ENCODE data around the gene KRT73.

Gene KRT73

GRCh38 chr12:52573306-52573705, 45.1 kb downstream of the KRT73 start:
- ChIA-PET CTCF (no interaction called here), POLR2A (no interaction called here)
- TF ChIP-seq BHLHE40 (IDR thresholded peaks at IDR 0.05; ENCODE audit: borderline replicate concordance) = no peak
- TF ChIP-seq L3MBTL2 (conservative IDR thresholded peaks at IDR 0.05) = no peak
- no peak for TF ChIP-seq FOXK2 (IDR thresholded peaks at IDR 0.05)
- TF ChIP-seq ELF4 (IDR thresholded peaks at IDR 0.05) = no peak
- no peak for TF ChIP-seq ARNT (IDR thresholded peaks at IDR 0.05)
- no peak for TF ChIP-seq ZNF384 (IDR thresholded peaks at IDR 0.05)
- no peak for TF ChIP-seq SP1 (IDR thresholded peaks at IDR 0.05)
- TF ChIP-seq LEF1 (IDR thresholded peaks at IDR 0.05; ENCODE audit: borderline replicate concordance) = no peak
- no peak for TF ChIP-seq PKNOX1 (IDR thresholded peaks at IDR 0.05)
- no peak for TF ChIP-seq SUZ12 (IDR thresholded peaks at IDR 0.05)
- no peak for DNase-seq (ENCODE audit: extremely low spot score)

GRCh38 chr12:52570511-52570910, 47.8 kb downstream of the KRT73 start:
- ChIA-PET CTCF (no interaction called here), POLR2A (no interaction called here)
- TF ChIP-seq HDGF (IDR thresholded peaks at IDR 0.05; ENCODE audit: borderline replicate concordance) (no peak), L3MBTL2 (conservative IDR thresholded peaks at IDR 0.05) (no peak), BHLHE40 (IDR thresholded peaks at IDR 0.05; ENCODE audit: borderline replicate concordance) (no peak), SP1 (IDR thresholded peaks at IDR 0.05) (no peak)
- DNase-seq (ENCODE audit: extremely low spot score) = no peak

GRCh38 chr12:52568111-52568510, 50.2 kb downstream of the KRT73 start:
- POLR2A ChIA-PET = no interaction called here
- CTCF ChIA-PET = interaction anchor here (0.7 kb wide), 1 partner anchor 11 kb away, joined by 3 read pairs; no protein-coding TSS in a partner anchor
- no peak for DNase-seq (ENCODE audit: extremely low spot score)
- TF ChIP-seq CTBP1 (IDR thresholded peaks at IDR 0.05; ENCODE audit: borderline replicate concordance) = no peak
- TF ChIP-seq ARNT (IDR thresholded peaks at IDR 0.05) = no peak
- no peak for TF ChIP-seq L3MBTL2 (conservative IDR thresholded peaks at IDR 0.05)
- TF ChIP-seq ELF4 (IDR thresholded peaks at IDR 0.05) = no peak
- no peak for TF ChIP-seq FOXM1 (IDR thresholded peaks at IDR 0.05; ENCODE audit: borderline replicate concordance)
- no peak for TF ChIP-seq NFRKB (IDR thresholded peaks at IDR 0.05)
- no peak for TF ChIP-seq LEF1 (IDR thresholded peaks at IDR 0.05; ENCODE audit: borderline replicate concordance)
- no peak for TF ChIP-seq PKNOX1 (IDR thresholded peaks at IDR 0.05)
- no peak for TF ChIP-seq SP1 (IDR thresholded peaks at IDR 0.05)
- TF ChIP-seq TARDBP (IDR thresholded peaks at IDR 0.05) = no peak
- TF ChIP-seq HDGF (IDR thresholded peaks at IDR 0.05; ENCODE audit: borderline replicate concordance) = no peak
- no peak for TF ChIP-seq SUZ12 (IDR thresholded peaks at IDR 0.05)
- no peak for TF ChIP-seq FOXK2 (IDR thresholded peaks at IDR 0.05)
- TF ChIP-seq FOXA1 (IDR thresholded peaks at IDR 0.05) = no peak
- TF ChIP-seq ZNF384 (IDR thresholded peaks at IDR 0.05) = no peak

- DNase-seq (ENCODE audit: extremely low spot score) = no peak
- ChIA-PET POLR2A (no interaction called here), CTCF (interaction anchor here (1.7 kb wide), 1 partner anchor 313 kb away, joined by 4 read pairs; no protein-coding TSS in a partner anchor)
- no peak for TF ChIP-seq ELF4 (IDR thresholded peaks at IDR 0.05)
- TF ChIP-seq PKNOX1 (IDR thresholded peaks at IDR 0.05) = peak; percentile 55; the same call in 1 of the 2 replicates
These were observed 51.5 kb downstream of the KRT73 start for GRCh38 chr12:52566847-52567291.

GRCh38 chr12:52564582-52564981, 53.8 kb downstream of the KRT73 start:
- no peak for DNase-seq (ENCODE audit: extremely low spot score)
- no peak for TF ChIP-seq FOXK2 (IDR thresholded peaks at IDR 0.05)
- POLR2A ChIA-PET = no interaction called here
- CTCF ChIA-PET = no interaction called here

- peak; percentile 34 for DNase-seq (ENCODE audit: extremely low spot score)
- CTCF ChIA-PET = interaction anchor here (0.6 to 0.9 kb wide), 2 partner anchors 313 to 317 kb away, joined by 3 read pairs; no protein-coding TSS in a partner anchor
- POLR2A ChIA-PET = no interaction called here
- TF ChIP-seq ARNT (IDR thresholded peaks at IDR 0.05) (no peak), HDGF (IDR thresholded peaks at IDR 0.05; ENCODE audit: borderline replicate concordance) (no peak), FOXM1 (IDR thresholded peaks at IDR 0.05; ENCODE audit: borderline replicate concordance) (no peak), BHLHE40 (IDR thresholded peaks at IDR 0.05; ENCODE audit: borderline replicate concordance) (no peak), SUZ12 (IDR thresholded peaks at IDR 0.05) (no peak), L3MBTL2 (conservative IDR thresholded peaks at IDR 0.05) (no peak), PKNOX1 (IDR thresholded peaks at IDR 0.05) (no peak), FOXK2 (IDR thresholded peaks at IDR 0.05) (no peak), TARDBP (IDR thresholded peaks at IDR 0.05) (no peak), ELF4 (IDR thresholded peaks at IDR 0.05) (no peak), NFRKB (IDR thresholded peaks at IDR 0.05) (no peak), ZNF384 (IDR thresholded peaks at IDR 0.05) (no peak), FOXA1 (IDR thresholded peaks at IDR 0.05) (no peak), LEF1 (IDR thresholded peaks at IDR 0.05; ENCODE audit: borderline replicate concordance) (no peak), CTBP1 (IDR thresholded peaks at IDR 0.05; ENCODE audit: borderline replicate concordance) (no peak), SP1 (IDR thresholded peaks at IDR 0.05) (no peak)
These were observed 56.4 kb downstream of the KRT73 start for GRCh38 chr12:52561880-52562449.

All from HEK293T (cell line).